NCI-H446 (cell line): Measurements from ENCODE around the gene KCP.
"Not testable (repeated sequence)": the region's sequence is repeated elsewhere in the genome, so short reads cannot be mapped to it uniquely, and the experiment has no call there.

ENCODE experiments used
- DNase-seq, 2 experiments: peaks; one replicate each; lab custom pipeline; 2025; lab: John Stamatoyannopoulos, UW

KCP gene

GRCh38 chr7:128921866-128922440, 11.4 kb upstream of the KCP start:
- no peak for DNase-seq

- DNase-seq = no peak
Observed at GRCh38 chr7:128920913-128921582, 10.5 kb upstream of the KCP start.

GRCh38 chr7:128919881-128920799, 9.6 kb upstream of the KCP start:
- no peak for DNase-seq

- no peak for DNase-seq
Observed at GRCh38 chr7:128919241-128919640, 8.7 kb upstream of the KCP start.

- DNase-seq = no peak
Observed at GRCh38 chr7:128918016-128918665, 7.6 kb upstream of the KCP start.

- DNase-seq = no peak
Observed at GRCh38 chr7:128917122-128917521, 6.6 kb upstream of the KCP start.

- DNase-seq = no peak
Observed at GRCh38 chr7:128916643-128916915, 6.1 kb upstream of the KCP start.

GRCh38 chr7:128915841-128916642, 5.5 kb upstream of the KCP start:
- no peak for DNase-seq

GRCh38 chr7:128915271-128915819, 4.8 kb upstream of the KCP start:
- DNase-seq = no peak

GRCh38 chr7:128914566-128915151, 4.2 kb upstream of the KCP start:
- no peak for DNase-seq

GRCh38 chr7:128913870-128914565, 3.5 kb upstream of the KCP start:
- DNase-seq = no peak

GRCh38 chr7:128912709-128913495, 2.4 kb upstream of the KCP start:
- not testable (repeated sequence) for DNase-seq

- DNase-seq = no peak
Observed at GRCh38 chr7:128912281-128912680, 1.8 kb upstream of the KCP start.

- DNase-seq = no peak
Observed at GRCh38 chr7:128911423-128912031, 1.0 kb upstream of the KCP start.

GRCh38 chr7:128909625-128910568, 612 bp downstream of the KCP start:
- no peak for DNase-seq

- DNase-seq = no peak
Observed at GRCh38 chr7:128908750-128909624, 1.5 kb downstream of the KCP start.
